Peyer's patch (tissue), 4 donors: ENCODE measurements around the gene VAV3.

Experiments
- CTCF ChIP-seq, 6 experiments: fragments of 450-650 bp in 4 of 6; fragments of 200-600 bp in 2 of 6; sonication (generic) in 1 of 6; IDR thresholded peaks; one replicate each; pipeline ENCODE4 v1.5.1; 2017 to 2019; ENCODE audit warnings: antibody characterized with exemption in 6 of 6, mild to moderate bottlenecking in 3 of 6, moderate library complexity in 1 of 6
- POLR2A ChIP-seq, 2 donors: fragments of 450-650 bp; IDR thresholded peaks; one replicate each; pipeline ENCODE4 v1.5.1; 2017; ENCODE audit warnings: antibody characterized with exemption in 2 of 2, mild to moderate bottlenecking in 2 of 2, moderate library complexity in 2 of 2

GRCh38 chr1:107894605-107895004 lies 70.4 kb downstream of the VAV3 start:
- no peak for TF ChIP-seq CTCF (IDR thresholded peaks at IDR 0.05)
- TF ChIP-seq POLR2A (IDR thresholded peaks at IDR 0.05) = no peak
